H1 (cell line): ENCODE results near the gene NECAB3.

Experiments used
- ATF2 ChIP-seq: IDR thresholded peaks from 2 replicates; pipeline ENCODE4 v1.6.1; 2012; ENCODE audit warnings: low read length, inconsistent platforms
- NANOG ChIP-seq: IDR thresholded peaks from 2 replicates; pipeline ENCODE4 v1.6.1; 2011; ENCODE audit warnings: low read length, low read depth, mild to moderate bottlenecking, inconsistent platforms; ENCODE audit not compliant: insufficient read depth, poor library complexity, severe bottlenecking
- TF ChIP-seq, protein P1 (sequence below), 3 experiments: IDR thresholded peaks; 1 replicate in 2 of 3; 2 replicates in 1 of 3; pipeline versions ENCODE4 v1.5.1 to v1.6.1; 2011; ENCODE audit warnings: low read length in 3 of 3, mild to moderate bottlenecking in 3 of 3, inconsistent platforms in 2 of 3, low read depth in 1 of 3, moderate library complexity in 1 of 3; ENCODE audit not compliant: insufficient read depth in 1 of 3; ENCODE audit errors: control extremely low read depth in 1 of 3
- TF ChIP-seq, protein P2 (sequence below): IDR thresholded peaks from 2 replicates; pipeline ENCODE4 v1.6.1; 2012; ENCODE audit warnings: inconsistent platforms

GRCh38 chr20:33686984-33687366 lies 12.7 kb upstream of the NECAB3 start:
- no peak for TF ChIP-seq ATF2
- TF ChIP-seq, protein P1, sequence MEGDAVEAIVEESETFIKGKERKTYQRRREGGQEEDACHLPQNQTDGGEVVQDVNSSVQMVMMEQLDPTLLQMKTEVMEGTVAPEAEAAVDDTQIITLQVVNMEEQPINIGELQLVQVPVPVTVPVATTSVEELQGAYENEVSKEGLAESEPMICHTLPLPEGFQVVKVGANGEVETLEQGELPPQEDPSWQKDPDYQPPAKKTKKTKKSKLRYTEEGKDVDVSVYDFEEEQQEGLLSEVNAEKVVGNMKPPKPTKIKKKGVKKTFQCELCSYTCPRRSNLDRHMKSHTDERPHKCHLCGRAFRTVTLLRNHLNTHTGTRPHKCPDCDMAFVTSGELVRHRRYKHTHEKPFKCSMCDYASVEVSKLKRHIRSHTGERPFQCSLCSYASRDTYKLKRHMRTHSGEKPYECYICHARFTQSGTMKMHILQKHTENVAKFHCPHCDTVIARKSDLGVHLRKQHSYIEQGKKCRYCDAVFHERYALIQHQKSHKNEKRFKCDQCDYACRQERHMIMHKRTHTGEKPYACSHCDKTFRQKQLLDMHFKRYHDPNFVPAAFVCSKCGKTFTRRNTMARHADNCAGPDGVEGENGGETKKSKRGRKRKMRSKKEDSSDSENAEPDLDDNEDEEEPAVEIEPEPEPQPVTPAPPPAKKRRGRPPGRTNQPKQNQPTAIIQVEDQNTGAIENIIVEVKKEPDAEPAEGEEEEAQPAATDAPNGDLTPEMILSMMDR (IDR thresholded peaks at IDR 0.05; ENCODE audit: control extremely low read depth in 1 of 3, insufficient read depth in 1 of 3, low read depth in 1 of 3, low read length in 3 of 3), result no peak
- TF ChIP-seq, protein P2, sequence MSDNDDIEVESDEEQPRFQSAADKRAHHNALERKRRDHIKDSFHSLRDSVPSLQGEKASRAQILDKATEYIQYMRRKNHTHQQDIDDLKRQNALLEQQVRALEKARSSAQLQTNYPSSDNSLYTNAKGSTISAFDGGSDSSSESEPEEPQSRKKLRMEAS, result no peak
- no peak for TF ChIP-seq NANOG
